CD4-positive, alpha-beta T cell treated with Interleukin-12 subunit alpha and Interleukin-12 subunit beta, for 1 hour (primary cell): Measurements from ENCODE around the gene DCUN1D2.
A peak's percentile ranks its signal among the peaks of the same experiment; 100 is the strongest.
"Not testable (repeated sequence)": the region's sequence is repeated elsewhere in the genome, so short reads cannot be mapped to it uniquely, and the experiment has no call there.

Experiments
- DNase-seq: peaks from one replicate; pipeline ENCODE4 v3.0.0-alpha.2; 2020

Gene DCUN1D2

DNA sequence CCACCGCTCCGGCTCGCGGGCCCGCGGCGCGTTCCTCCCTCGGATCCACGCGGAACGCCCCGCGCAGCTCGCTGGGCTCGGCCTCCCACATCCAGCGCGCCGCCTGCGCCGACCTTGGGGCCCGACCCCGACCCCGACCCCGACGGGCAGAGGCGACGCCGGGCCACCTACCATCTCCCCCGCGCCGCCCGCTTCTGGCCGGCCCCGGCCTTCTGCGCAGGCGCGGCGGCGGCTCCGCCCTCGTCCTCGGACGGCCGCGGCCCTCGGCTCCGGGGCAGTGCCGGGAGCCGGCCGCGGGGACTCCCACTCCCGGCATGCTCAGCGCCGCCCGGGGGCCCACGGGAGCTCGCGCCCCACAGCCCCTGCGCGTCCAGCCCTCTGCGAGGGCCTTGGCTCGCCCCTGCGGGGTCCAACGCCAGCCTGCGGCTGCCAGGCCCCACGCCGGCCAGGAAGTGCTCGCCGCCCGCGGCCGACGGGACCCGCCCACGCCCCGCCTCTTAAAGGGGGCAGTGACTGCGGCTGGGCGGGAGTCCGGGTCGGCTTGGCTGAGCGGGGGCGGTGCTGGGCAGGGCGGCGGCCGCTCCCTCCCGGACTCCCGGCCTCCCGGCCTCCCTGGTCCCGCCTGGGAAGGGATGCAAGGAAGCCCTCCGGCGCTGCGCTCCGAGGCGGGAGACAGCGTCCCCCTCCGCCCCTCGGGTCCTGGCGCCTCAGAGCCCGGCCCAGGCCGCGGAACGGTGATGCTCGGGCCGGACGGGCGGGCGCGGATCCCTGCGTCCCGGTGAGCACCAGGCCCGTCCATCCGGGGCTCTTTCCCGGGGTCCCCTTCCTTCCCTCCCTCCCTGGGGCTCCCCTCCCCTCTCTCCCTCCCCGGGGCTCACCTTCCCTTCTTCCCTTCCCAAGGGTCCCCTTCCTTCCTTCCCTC lies at the start of gene DCUN1D2:
Gene DCUN1D2 (minus strand): TSS at position 216 of the 922 bp plus-strand sequence. CDS start 42 bp downstream, at position 174.
- DNase-seq = peak; percentile 77

GRCh38 chr13:113539822-113540221 lies 49.3 kb upstream of the DCUN1D2 start:
- DNase-seq = no peak

DNA sequence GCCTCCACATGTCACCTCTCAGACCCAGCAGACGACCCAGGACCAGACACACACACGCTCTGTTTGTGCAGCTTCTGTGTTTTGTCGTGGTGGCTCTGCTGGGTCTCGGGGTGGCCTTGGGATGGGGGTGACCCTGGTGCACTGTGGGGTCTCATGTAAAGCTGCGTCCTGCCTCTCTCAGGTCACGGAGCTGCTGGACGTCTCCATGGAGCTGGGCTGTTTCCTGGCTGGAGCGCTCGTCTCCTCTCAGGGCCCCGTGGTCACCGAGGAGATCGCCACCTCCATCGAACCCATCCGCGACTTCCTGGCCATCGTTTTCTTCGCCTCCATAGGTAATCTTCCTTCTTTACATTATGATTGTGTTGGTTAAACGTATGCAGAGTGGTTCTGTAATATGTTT lies 48.7 kb upstream of the DCUN1D2 start:
- no peak for DNase-seq

- no peak for DNase-seq
Measured at GRCh38 chr13:113538689-113539058, 48.2 kb upstream of the DCUN1D2 start.

GRCh38 chr13:113537909-113538688 lies 47.6 kb upstream of the DCUN1D2 start:
- no peak for DNase-seq

- no peak for DNase-seq
Measured at GRCh38 chr13:113537205-113537604, 46.7 kb upstream of the DCUN1D2 start.

DNA sequence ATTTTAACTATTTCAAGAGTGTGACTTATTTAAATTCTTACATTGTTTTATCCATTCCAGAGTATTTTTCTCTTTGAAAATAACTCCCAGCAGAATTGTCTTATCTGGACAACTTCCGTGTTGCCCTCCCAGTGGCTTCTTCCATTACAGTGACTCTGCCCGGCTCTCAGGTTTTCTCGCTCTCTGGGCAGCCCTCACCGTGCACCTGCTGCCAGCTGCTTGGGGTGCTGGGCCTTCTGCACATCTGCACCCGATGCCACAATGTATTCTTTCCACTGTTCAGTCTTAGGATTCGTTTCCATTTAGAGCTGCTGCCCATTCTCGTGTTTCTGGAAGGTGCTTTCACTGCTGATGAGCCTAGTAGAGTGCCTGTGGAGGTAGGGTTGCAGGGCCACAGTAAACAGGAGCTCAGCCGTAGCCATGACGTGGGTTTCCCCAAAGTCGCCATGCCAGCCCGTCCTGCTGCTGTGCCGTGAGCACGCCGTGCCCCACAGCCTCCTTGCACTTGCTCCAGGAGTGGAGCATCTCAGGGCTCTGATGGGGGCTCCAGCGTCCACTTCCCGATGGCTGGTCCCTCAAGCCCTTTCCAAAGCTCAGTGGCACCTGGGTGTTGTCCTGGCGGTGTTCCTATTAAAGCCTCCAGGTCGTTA lies 46.1 kb upstream of the DCUN1D2 start:
- no peak for DNase-seq

GRCh38 chr13:113535381-113535781 lies 44.9 kb upstream of the DCUN1D2 start:
- DNase-seq = no peak

- DNase-seq = no peak
Measured at GRCh38 chr13:113534236-113534860, 43.8 kb upstream of the DCUN1D2 start.

GRCh38 chr13:113533161-113533840 lies 42.8 kb upstream of the DCUN1D2 start:
- no peak for DNase-seq

DNA sequence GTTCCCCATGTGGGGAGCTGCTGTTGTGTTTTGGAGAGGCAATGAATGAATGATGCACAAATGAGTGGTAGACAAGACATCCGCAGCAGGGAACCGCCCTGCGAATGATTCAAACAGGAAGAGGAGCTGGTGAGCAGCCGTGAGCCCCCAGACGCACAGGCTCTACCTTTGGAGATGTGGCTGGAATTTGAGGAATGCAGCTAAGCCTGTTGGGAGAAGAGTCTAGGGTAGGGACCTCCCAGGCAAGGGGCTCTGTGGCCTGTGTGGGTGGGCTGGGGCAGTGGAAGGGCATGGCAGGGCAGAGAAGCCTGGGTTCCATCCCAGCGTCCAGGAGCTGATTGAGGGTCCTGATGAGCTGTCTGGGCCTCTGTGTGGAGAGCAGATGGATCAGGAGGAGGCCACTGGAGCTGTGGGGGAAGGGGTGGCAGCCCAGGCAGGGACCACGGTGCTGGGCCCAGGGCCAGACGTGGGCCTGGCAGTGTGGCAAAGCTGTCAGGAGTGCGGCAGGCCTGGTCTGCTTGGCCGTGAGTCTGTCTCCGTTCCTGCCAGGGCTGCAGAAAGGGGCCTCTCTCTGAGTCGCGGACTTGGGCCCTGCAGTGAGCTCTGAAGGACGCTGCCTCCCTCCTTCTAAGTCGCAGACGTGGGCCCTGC lies 41.8 kb upstream of the DCUN1D2 start:
- DNase-seq = no peak

DNA sequence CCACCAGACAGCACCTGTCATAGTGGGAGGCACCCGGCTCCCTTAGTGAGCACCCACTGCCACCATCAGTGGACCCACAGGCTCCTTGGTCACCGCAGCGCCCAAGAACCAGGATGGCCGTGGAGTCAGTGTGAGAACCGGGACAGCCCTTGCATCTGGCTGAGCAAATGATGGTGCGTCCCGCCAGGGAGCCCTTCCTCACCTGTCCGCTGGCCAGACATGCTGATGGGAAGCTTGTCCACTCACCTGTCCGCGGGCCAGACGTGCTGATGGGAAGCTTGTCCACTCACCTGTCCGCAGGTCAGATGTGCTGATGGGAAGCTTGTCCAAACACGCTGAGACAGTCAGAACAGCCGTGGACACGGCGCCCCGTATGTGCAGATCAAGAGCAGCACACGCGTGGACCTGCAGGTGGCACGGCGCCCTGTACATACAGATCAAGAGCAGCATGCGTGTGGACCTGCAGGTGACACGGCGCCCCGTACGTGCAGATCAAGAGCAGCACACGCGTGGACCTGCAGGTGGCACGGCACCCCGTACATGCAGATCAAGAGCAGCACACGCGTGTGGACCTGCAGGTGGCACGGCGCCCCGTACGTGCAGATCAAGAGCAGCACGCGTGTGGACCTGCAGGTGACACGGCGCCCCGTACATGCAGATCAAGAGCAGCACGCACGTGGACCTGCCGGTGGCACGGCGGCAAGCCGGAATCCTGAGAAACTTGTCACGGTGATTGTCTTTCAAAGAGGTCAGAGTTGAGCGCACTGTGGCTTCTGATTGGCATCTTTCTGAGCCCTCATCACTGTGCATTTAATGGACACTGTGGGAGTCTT lies 40.7 kb upstream of the DCUN1D2 start:
- no peak for DNase-seq

- DNase-seq = no peak
Measured at GRCh38 chr13:113528813-113529180, 38.3 kb upstream of the DCUN1D2 start.

DNA sequence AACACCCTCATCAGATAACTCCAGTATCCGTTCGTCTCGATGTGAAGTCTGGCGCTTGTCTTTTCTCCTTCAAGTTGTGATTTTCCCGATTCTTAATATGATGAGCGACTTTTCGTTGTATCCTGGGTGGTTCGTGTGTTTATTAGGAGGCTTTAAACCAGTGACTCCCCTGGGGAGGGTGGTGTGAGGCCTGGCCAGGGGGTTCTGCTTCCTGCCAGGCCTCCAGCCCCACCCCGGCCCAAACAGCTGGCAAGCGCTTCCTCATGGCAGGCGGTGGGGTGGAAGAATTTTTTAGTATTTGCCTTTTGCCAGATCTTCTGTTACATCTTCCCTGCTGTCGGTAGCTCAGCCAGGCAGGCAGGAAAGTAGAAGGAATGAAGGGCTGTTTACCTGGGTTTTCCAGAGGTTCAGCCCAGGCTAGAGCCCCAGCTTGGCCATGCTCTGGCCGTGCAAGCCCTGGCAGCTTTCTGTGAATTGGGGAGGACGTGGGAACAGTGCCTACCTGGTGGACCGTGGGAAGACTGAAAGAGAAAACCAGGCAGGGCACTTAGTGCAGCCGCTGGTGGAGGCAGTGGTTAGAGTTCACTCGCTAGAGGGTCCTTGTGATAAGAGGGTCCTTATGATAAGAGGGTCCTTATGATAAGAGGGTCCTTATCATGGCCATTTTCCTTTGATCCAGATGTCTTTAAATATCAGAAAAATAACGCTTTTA lies 37.7 kb upstream of the DCUN1D2 start:
- DNase-seq = no peak

- no peak for DNase-seq
Measured at GRCh38 chr13:113527272-113527958, 36.9 kb upstream of the DCUN1D2 start.

DNA sequence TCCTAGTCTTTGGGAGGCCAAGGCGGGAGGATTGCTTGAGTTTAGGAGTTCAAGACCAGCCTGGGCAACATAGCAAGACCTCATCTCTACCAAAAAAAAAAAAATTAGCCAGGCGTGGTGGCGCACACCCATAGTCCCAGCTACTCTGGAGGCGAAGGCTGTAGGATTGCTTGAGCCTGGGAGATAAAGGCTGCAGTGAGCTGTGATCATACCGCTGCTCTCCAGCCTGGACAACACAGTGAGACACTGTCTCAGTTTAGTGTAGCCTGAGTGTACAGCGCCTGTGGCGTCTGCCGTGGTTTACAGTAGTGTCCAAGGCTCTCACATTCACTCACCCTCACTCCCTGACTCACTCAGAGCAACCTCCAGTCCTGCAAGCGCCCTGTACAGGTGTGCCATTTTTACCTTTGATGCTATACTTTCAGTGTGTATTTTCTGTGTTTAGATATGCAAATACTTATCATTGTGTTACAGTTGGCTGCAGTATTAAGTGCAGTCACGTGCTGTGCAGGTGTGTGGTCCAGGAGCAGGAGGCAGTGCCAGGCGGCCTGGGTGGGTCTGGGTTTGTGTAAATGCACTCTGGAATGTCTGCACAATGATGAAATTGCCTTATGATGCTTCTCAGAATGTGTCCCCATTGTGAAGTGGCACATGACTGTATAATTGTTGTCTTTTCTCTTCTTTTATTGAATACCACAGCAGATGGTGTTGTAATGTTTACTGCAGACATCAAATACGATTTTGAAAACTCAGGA lies 36.1 kb upstream of the DCUN1D2 start:
- no peak for DNase-seq

- DNase-seq = not testable (repeated sequence)
Measured at GRCh38 chr13:113522438-113522837, 31.9 kb upstream of the DCUN1D2 start.

- no peak for DNase-seq
Measured at GRCh38 chr13:113520571-113520970, 30.1 kb upstream of the DCUN1D2 start.

DNA sequence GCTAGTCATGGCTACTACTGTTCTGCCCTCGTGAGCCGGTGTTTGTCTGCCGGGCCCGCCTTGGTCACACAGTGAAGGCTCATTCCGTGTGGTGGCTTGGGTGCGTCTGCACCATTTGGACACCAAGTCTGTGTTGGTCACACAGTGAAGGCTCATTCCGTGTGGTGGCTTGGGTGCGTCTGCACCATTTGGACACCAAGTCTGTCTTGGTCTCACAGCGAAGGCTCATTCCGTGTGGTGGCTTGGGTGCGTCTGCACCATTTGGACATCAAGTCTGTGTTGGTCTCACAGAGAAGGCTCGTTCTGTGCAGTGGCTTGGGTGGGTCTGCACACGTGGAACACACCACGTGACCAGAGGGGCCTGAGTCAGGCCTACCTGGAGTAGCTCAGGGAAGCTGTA lies 29.0 kb upstream of the DCUN1D2 start:
- no peak for DNase-seq
